ENCODE results near the gene PGRMC1. TPM values are rescaled to one million over a fixed set of nuclear protein-coding genes. Genes with fewer than 3 reads are reported as not detected.

Gene PGRMC1
- total RNA-seq, 1 experiment from 2014 or later: 83.3 TPM

DNA sequence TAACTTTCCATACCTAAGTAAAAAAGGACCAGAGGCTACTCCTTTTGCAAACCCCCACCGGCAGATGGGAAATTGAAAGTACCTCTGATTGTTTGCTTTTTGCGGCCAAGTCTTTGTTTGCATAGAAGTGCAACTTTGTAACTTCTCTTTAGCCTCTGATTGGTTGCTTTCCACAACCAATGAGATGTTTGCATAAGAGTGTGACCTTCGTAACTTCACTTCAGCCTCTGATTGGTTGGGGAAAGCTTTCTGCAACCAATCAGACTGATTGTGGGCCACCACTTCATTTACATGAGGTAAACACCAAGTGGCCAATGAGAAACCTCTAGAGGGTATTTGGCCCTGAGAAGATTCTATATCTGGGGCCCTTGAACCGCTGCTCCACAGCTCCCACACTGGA lies 48.8 kb upstream of the PGRMC1 start:
- H3K36me3 ChIP-seq (ENCODE audit: control insufficient read depth, insufficient read depth, low read length): no peaks in the 10 kb centered on the region
- CTCF ChIA-PET: interaction anchor here (0.6 kb wide), 1 partner anchor 191 kb away, joined by 4 read pairs; no protein-coding TSS in a partner anchor
- intact Hi-C loops (cut with micrococcal nuclease; ENCODE audit: unreplicated experiment) (no loop called here), in situ Hi-C loops (cut with HindIII; ENCODE audit: low pct_unique_long_range_greater_than_20kb, low sequenced_read_pairs) (no loop called here)
- no peak overlapping the region for H3K27ac ChIP-seq (ENCODE audit: low read length)
- peaks cover 4% of the 10 kb centered on the region; the same call in 1 of the 2 replicates for H3K4me1 ChIP-seq (ENCODE audit: control insufficient read depth, insufficient read depth, low read length)
- H3K27me3 ChIP-seq (ENCODE audit: control insufficient read depth, insufficient read depth, low read length): no peaks in the 10 kb centered on the region
- ATAC-seq (no peak), DNase-seq (ENCODE audit: low read depth, low spot score) (no peak)
- BruUV-seq (replicated peaks): no TSS peak
- H3K9me3 ChIP-seq (ENCODE audit: control insufficient read depth, insufficient read depth, low read depth, low read length): no peaks in the 10 kb centered on the region
- POLR2A ChIA-PET: no interaction called here
- 0 out of 4 replicates have a peak overlapping the region, but pooled peaks of 1 of the 2 experiments have one; percentile 10 for H3K4me3 ChIP-seq (ENCODE audit: low read depth in 2 of 2, low read length in 2 of 2)
- TF ChIP-seq SIN3A (IDR thresholded peaks at IDR 0.05; ENCODE audit: borderline replicate concordance, insufficient read depth, low read depth, low read length) (no peak), TCF7L2 (IDR thresholded peaks at IDR 0.05; ENCODE audit: low read depth, low read length) (no peak), CTCF (IDR thresholded peaks at IDR 0.05) (no peak), REST (IDR thresholded peaks at IDR 0.05; ENCODE audit: insufficient read depth in 1 of 2, low read depth in 2 of 2, low read length in 1 of 2) (no peak), POLR2AphosphoS5 (IDR thresholded peaks at IDR 0.05; ENCODE audit: low read depth, low read length) (no peak)

GRCh38 chrX:119189115-119189514 lies 47.0 kb upstream of the PGRMC1 start:
- ChIA-PET CTCF (interaction anchor here (0.6 kb wide), 1 partner anchor 40 kb away, joined by 3 read pairs; no protein-coding TSS in a partner anchor), POLR2A (no interaction called here)
- no TSS peak for BruUV-seq (replicated peaks)
- Histone ChIP-seq H3K27ac (ENCODE audit: low read length) (no peak overlapping the region), H3K27me3 (ENCODE audit: control insufficient read depth, insufficient read depth, low read length) (no peaks in the 10 kb centered on the region), H3K9me3 (ENCODE audit: control insufficient read depth, insufficient read depth, low read depth, low read length) (no peaks in the 10 kb centered on the region), H3K4me3 (ENCODE audit: low read depth in 2 of 2, low read length in 2 of 2) (no peak overlapping the region), H3K4me1 (ENCODE audit: control insufficient read depth, insufficient read depth, low read length) (peaks cover 4% of the 10 kb centered on the region; the same call in 1 of the 2 replicates), H3K36me3 (ENCODE audit: control insufficient read depth, insufficient read depth, low read length) (no peaks in the 10 kb centered on the region)
- ATAC-seq: peak; percentile 46; the same call in 1 of the 2 replicates
- in situ Hi-C loops (cut with HindIII; ENCODE audit: low pct_unique_long_range_greater_than_20kb, low sequenced_read_pairs): no loop called here
- TF ChIP-seq TCF7L2 (IDR thresholded peaks at IDR 0.05; ENCODE audit: low read depth, low read length): no peak
- TF ChIP-seq SIN3A (IDR thresholded peaks at IDR 0.05; ENCODE audit: borderline replicate concordance, insufficient read depth, low read depth, low read length): no peak
- intact Hi-C loops (cut with micrococcal nuclease; ENCODE audit: unreplicated experiment): no loop called here
- no peak for DNase-seq (ENCODE audit: low read depth, low spot score)

- no peak for DNase-seq (ENCODE audit: low read depth, low spot score)
- peaks cover 4% of the 10 kb centered on the region; the same call in 1 of the 2 replicates for H3K4me1 ChIP-seq (ENCODE audit: control insufficient read depth, insufficient read depth, low read length)
- in situ Hi-C loops (cut with HindIII; ENCODE audit: low pct_unique_long_range_greater_than_20kb, low sequenced_read_pairs): no loop called here
- no peaks in the 10 kb centered on the region for H3K9me3 ChIP-seq (ENCODE audit: control insufficient read depth, insufficient read depth, low read depth, low read length)
- ChIA-PET POLR2A (no interaction called here), CTCF (interaction anchor here (0.6 kb wide), 1 partner anchor 39 kb away, joined by 3 read pairs; no protein-coding TSS in a partner anchor)
- intact Hi-C loops (cut with micrococcal nuclease; ENCODE audit: unreplicated experiment): no loop called here
- no peak for ATAC-seq
- no peaks in the 10 kb centered on the region for H3K36me3 ChIP-seq (ENCODE audit: control insufficient read depth, insufficient read depth, low read length)
- H3K27me3 ChIP-seq (ENCODE audit: control insufficient read depth, insufficient read depth, low read length): no peaks in the 10 kb centered on the region
- no TSS peak for BruUV-seq (replicated peaks)
- no peak overlapping the region for H3K27ac ChIP-seq (ENCODE audit: low read length)
- TF ChIP-seq REST (IDR thresholded peaks at IDR 0.05; ENCODE audit: insufficient read depth in 1 of 2, low read depth in 2 of 2, low read length in 1 of 2): no peak
- TF ChIP-seq SIN3A (IDR thresholded peaks at IDR 0.05; ENCODE audit: borderline replicate concordance, insufficient read depth, low read depth, low read length): no peak
- TF ChIP-seq TCF7L2 (IDR thresholded peaks at IDR 0.05; ENCODE audit: low read depth, low read length): no peak
- TF ChIP-seq CTCF (IDR thresholded peaks at IDR 0.05): no peak
- TF ChIP-seq POLR2AphosphoS5 (IDR thresholded peaks at IDR 0.05; ENCODE audit: low read depth, low read length): no peak
- H3K4me3 ChIP-seq (ENCODE audit: low read depth in 2 of 2, low read length in 2 of 2): no peak overlapping the region
Measured at GRCh38 chrX:119189595-119189994, 46.5 kb upstream of the PGRMC1 start.

Data from Panc1 (cell line).